NCI-H2227 (cell line): ENCODE results near the gene CHD2.
"Not testable (repeated sequence)": the region's sequence is repeated elsewhere in the genome, so short reads cannot be mapped to it uniquely, and the experiment has no call there.

ENCODE experiments used
- DNase-seq: peaks from one replicate; lab custom pipeline; 2025; ENCODE audit not compliant: unreplicated experiment; lab: John Stamatoyannopoulos, UW

The CHD2 gene

DNA sequence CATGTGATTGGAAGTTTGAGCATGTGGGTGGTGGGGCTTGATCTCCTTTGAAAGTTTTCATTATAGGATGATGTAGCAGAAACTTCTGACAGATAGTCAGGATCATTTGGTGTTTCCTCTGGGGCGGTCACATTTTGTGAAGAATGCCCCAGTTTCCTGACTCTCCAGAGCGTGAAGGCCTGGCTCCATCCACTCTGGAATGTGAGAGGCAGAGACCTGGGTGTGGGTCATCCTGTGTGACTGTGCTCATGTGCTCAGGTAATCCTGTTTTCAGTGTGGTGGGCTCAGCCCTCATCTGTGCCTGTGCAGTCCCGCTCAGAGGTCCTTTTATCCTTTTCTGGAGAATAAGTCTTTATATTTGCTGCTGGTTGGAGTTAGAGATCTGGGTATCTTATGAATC lies 107.9 kb downstream of the CHD2 start:
- DNase-seq = no peak

DNA sequence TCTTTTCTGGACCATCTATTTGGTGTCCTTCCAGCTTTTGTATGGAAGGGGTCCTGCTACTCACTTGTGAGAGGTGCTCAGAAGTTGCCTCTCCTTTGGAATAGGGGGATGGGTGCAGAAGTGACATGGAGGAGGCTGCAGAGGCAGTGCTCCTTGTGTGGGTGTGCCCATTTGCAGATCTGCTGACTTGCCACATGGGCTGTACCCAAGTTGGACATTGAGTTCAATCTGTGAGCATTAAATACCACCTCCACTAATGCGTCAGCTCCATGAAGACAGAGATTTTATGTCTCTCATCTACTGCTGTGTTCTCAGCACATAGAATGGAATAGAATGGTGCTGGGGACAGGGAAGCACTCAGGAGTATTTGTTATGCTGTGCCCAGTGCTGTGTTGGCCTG lies 112.7 kb downstream of the CHD2 start:
- DNase-seq = no peak

GRCh38 chr15:93017526-93017925 lies 117.4 kb downstream of the CHD2 start:
- DNase-seq = no peak

DNA sequence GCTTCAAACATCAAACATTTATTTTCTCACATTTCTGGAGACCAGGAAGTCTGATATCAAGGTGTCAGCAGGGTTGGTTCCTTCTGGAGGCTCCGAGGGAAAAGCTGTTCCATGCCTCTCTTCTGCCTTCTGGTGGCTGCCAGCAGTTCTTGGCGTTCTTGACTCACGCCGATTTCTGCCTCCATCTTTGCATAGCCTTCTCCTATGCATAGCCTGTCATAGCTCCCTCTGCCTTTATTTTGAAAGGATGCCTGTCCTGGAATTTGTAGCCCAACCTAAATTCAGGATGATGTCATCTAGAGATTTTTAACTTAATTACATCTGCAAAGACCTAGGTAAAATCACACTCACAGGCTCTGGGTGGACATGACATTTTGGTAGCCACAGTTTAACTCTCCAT lies 118.5 kb downstream of the CHD2 start:
- DNase-seq = peak; percentile 3

GRCh38 chr15:93019090-93019489 lies 119.0 kb downstream of the CHD2 start:
- no peak for DNase-seq

DNA sequence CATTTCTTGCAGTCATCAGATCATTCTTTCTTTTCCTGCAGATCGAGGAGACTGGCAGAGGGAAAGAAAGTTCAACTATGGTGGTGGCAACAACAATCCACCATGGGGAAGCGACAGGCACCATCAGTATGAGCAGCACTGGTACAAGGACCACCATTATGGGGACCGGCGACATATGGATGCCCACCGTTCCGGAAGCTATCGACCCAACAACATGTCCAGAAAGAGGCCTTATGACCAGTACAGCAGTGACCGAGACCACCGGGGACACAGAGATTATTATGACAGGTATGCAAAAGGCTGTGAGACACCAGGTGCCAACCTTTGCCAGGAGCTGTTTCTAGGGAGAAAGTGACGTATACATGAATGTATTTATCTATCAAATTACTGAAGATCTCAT lies 119.8 kb downstream of the CHD2 start:
- DNase-seq = no peak

DNA sequence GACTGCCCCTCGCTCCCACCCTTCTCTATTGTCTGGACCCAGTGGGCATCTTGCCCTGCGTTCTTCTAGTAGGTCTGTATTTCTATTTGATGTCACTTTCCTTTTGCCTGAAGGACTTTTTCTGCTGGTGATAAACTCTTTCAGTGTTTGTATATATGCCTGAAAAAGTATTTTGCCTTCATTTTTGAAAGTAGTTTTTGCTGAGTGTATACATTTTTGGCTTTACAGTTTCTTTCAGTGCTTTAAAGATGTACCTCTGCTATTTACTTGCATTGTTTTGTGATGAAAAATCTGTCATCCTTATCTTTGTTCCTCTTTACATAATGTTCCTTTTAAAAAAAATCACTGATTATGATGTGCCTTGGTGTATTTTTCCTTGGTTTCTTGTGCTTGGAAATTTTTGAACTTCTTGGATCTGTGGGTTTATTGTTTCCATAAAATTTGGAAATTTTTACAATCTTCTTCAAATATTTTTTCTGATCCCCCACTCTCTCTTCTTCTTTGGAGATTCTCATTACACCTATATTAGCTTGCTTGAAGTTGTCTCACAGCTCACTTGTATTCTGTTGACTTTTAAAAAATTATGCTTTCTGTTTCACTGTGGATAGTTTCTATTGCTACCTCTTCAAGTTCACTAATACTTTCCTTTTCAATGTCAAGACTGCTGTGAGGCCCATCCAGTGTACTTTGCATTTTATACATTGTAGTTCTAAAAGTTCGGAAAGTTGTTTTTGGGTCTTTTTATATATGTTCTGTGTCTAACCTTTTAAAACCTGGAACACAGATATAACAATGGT lies 121.0 kb downstream of the CHD2 start:
- no peak for DNase-seq

DNA sequence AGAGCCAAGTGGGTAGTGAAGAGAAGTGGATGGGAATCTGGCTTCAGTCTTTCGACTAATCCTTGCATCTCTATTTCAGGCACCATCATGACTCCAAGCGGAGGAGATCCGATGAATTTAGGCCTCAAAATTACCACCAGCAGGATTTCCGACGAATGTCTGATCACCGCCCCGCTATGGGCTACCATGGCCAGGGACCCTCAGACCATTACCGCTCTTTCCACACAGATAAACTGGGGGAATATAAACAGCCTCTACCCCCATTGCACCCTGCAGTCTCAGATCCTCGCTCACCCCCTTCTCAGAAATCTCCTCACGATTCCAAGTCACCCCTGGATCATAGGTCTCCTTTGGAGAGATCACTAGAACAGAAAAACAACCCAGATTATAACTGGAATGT lies 124.2 kb downstream of the CHD2 start:
- DNase-seq = no peak

- DNase-seq = no peak
Measured at GRCh38 chr15:93024716-93025624, 124.8 kb downstream of the CHD2 start.

DNA sequence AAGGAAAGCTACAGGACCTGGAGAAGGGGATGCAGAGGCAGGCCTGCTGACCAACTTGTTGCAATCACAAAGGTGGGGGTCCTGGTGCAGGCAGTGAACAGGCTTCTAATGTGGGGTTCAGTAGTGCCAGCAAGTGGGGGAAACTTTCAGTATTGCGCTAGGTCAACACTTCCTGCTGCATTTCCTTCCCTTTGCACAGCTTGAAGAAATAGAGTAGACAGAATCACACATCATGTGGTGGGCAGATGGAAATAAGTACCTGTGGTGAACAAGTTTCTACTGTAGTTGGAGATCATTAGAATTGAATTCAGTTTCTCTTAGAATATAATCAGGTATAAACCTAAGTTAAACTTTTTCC lies 125.5 kb downstream of the CHD2 start:
- no peak for DNase-seq

- DNase-seq = no peak
Measured at GRCh38 chr15:93026380-93026817, 126.3 kb downstream of the CHD2 start.

- DNase-seq = no peak
Measured at GRCh38 chr15:93027413-93027812, 127.3 kb downstream of the CHD2 start.

DNA sequence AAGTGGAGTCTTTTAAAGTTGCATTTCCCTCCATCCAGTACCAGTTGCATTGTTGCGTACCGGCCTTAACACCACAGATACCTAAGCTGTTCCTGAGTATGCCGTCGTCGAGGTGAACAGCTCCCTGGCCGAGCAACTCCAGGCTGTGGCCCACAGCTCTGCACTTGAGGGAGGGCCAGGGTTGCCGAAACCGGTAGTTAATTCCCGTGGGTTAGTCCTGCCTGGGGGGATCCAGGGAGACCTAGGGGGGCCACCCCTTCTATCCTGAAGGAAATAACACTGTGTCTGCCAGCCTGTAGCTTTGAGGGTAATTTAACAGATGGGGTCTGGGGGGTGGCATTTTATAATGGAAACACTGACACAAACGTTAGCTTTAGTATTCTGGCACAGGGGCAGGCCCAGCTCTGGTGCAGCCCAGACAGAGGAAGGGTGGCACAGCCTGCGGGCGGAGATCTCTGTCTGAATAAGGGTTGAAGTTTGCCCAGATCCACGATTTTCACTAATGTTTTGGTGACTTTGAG lies 128.0 kb downstream of the CHD2 start:
- no peak for DNase-seq

GRCh38 chr15:93028632-93029213 lies 128.6 kb downstream of the CHD2 start:
- DNase-seq = peak; percentile 4

DNA sequence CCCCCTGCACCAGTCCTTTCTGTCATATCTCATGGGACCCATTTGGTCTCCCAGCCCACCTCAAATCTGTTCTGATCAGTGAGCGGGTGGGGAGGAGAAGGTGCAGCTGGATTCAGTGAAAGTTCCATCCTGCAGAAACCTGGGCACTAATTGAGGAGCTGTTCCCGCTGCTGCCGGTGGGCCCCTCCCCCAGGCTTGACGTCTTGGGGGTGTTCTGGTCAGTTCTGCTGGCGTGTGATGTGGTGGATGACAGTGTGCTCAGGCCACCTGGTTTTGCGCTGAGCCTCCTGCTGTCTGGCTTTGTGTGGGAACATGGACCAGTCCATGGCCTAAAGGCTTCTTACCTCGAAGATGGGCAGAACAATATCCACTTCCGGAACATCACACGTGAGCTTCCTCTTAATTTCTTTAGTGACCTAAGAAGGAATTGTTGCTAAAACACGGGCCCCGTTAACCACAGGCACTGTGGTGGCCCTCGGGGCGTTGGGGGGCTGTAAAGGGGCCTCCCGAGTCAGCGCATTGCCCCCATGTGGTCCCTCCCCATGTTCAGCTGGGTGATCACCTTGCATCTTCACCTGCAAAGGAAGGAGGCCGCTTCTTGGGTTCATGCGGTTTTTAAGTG lies 129.2 kb downstream of the CHD2 start:
- no peak for DNase-seq

DNA sequence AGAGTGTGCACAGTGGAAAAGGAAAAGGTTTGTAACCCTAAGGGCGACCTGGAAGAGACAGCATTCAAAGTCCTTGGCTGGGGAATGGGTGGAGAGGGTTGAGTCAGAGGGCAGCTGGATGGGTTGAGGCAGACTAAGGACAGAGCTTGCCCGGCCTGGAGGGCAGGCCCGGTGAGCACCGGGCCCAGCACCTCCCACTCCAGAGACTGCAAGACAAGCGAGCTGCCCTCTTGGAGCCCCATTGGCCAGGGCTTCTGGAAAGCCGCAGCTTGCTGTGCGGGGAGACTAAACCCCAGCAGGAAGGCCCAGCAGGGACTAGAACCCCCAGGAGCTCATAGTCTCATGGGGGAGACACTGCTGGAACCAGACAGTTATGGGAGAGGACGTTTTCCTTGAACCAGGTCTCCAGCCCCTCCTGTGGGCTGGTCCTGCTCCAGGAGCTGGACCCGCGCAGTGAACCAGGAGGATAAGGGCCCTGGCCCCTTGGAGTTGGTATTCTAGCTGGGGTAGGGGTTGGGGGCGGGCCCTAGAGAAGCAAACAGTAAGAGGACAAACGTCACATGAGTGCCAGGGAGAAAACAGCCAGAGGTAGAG lies 129.8 kb downstream of the CHD2 start:
- DNase-seq = no peak

- DNase-seq = peak; percentile 65
Measured at GRCh38 chr15:93030430-93031102, 130.4 kb downstream of the CHD2 start.

- DNase-seq = no peak
Measured at GRCh38 chr15:93031103-93031464, 131.0 kb downstream of the CHD2 start.

GRCh38 chr15:93031557-93032384 lies 131.6 kb downstream of the CHD2 start:
- DNase-seq = not testable (repeated sequence)
